GM19467 (cell line): ENCODE measurements around the gene RCAN2.

Source experiments
- ATAC-seq: cut with Tn5 transposase; IDR thresholded peaks from one replicate; pipeline ENCODE4 v1.9.1; 2021; ENCODE audit warnings: mild to moderate bottlenecking, moderate library complexity; ENCODE audit not compliant: unreplicated experiment

Gene RCAN2

DNA sequence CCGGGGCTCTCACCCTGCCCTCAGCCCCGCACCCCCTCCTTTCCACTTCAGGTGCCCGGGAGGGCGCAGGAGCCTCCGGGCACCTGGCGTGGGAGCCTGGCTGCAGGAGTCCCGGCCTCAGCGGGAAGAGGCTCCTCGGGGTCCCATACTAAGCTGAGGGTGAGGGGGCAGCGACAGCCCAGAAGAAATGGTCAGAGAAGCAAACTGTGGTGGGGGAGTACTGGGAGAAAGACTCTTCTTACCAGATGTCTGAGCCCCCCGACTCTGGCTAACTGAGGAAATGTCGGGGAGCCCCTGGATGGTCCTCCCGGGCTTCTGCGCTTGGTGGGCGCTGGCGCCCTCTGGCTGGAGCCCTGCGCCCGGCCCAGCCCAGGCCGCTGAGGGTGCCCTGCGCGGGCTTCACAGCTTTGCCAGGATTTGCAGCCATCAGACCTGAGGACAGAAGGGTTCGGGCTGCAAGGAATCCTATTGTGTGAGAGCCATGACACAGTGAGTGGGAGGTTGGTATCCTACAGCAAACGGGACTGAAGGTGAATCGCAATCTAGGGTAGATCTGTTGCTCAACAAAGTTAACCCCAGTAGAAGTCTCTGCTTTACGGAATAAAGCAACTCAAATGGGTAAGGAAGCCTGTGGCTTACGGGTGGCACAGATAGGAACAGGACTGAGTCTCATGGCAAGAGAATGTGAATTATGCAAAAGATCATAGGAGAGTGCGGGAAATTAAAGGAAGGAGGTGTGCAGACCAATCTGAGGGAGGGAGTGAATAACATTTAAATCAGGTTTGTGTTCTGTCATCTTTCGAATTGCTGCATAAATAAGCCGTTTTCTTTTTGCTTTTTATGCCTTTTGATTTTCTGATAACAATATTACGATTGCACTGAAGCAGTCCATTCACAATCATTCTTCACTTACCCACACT is 639 bp upstream of the RCAN2 start:
- peak; percentile 39 for ATAC-seq

DNA sequence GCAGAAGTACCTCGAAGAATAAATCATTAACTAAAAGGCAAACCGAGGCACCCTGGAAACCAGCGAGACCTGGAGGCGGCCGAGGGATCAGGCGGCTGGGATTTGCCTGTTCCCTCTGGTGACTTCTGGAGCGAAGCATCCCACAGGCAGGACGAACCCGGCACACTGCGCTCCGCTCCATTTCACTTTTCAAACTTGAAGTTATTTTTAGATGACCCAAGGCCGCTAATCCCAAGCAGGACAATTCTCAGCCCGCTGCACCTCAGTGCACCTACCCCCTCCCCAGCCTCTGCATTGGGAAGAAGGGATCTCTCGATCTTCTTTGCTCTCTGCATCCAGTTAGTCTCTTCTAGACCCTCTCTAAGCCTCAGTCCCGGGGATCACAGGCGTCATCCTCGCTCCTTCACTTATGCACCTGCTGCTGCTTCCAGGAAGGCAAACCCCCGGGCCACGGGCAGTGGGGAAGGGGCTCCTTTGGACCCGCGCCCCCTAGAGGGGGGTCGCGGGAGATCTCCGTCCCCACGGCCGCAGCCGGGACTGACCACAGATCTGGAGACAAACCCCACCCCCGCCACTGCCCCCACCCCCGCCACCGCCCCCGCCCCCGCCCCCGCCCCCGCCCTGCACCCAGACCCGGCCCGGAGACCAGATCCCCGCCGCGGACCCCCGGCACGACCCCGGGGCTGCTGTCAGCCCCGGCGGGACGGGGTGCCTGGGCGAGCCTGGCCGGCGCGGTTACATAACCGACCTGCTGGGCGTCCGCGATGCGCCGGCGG is 636 bp downstream of the RCAN2 start:
- no peak for ATAC-seq

GRCh38 chr6:46486181-46486580 is 5.1 kb downstream of the RCAN2 start:
- ATAC-seq = no peak

GRCh38 chr6:46484081-46484820 is 7.0 kb downstream of the RCAN2 start:
- no peak for ATAC-seq

DNA sequence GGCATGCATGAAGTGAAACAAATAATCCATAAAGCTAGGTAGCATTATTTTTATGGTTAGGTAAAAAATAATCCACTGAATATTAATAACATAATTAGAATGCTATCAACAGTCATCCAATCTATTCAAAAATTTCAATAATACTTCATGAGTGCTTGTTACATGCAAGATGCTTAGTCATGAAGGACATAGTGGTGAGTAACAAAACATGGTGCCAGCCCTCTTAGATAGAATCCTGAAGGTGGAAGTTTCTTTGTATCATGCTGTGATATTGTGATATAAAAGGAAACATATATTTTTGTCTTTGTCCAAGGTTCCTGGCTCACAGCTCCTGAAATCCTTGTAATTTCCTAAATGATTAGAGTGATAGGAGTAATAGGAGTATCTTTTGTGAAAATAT is 14.9 kb downstream of the RCAN2 start:
- ATAC-seq = no peak

GRCh38 chr6:46473881-46474280 is 17.4 kb downstream of the RCAN2 start:
- ATAC-seq = no peak

DNA sequence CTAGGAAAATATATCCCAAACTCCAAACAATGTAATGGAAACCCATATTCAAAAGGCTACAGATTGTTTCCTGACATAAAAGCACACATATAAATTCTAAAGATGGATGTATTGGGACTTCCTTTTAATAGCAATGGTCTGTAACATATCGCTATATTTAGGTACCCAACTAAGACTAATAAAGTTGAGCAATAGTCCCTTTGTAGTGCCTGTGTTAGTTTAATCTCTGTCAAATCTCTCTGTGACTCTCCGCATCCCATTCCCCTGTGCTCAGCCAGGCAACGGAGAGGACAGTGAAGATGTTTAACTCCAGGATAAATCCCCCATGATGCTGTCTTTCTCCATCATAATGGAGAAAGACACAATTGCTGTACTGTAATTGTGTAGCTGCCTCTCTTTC is 19.0 kb downstream of the RCAN2 start:
- ATAC-seq = no peak

DNA sequence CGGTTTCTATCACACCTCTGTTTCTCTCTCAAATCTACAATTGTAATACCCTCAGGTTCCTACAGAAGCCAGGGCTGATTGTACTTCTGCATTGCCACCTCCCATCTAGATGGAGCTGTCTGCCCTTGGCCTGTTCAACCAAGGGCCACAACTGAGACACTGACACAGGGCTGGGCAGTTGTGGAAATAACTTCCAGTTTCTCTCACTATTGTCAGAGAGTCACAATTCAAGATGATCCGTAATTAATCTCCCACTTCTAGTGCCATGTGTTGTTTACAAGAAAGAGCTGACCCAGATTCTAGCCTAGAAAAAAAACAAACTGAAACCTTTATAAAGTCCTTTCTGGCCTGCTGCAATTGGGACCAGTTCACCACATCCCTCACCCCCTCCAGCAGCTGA is 22.2 kb downstream of the RCAN2 start:
- ATAC-seq = no peak

GRCh38 chr6:46468403-46469010 is 22.7 kb downstream of the RCAN2 start:
- ATAC-seq = no peak

DNA sequence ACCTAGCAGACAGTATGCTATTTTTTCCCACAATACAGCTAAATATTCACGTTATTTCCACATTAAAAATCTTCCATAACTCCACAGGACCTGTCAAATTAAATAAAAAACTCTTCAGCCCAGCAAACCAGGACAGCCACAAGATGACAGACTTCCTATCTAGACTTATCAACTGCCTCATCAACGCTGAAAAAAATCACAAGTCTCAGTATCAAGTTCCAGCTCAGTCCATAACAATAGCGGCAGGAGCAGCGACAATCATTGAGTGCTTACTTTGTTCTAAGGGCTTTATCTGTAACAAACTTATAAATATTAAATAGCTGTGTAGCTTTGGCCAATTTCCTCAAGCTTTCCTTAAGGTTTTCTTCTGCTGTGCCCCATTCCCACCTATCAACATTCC is 24.7 kb downstream of the RCAN2 start:
- no peak for ATAC-seq

DNA sequence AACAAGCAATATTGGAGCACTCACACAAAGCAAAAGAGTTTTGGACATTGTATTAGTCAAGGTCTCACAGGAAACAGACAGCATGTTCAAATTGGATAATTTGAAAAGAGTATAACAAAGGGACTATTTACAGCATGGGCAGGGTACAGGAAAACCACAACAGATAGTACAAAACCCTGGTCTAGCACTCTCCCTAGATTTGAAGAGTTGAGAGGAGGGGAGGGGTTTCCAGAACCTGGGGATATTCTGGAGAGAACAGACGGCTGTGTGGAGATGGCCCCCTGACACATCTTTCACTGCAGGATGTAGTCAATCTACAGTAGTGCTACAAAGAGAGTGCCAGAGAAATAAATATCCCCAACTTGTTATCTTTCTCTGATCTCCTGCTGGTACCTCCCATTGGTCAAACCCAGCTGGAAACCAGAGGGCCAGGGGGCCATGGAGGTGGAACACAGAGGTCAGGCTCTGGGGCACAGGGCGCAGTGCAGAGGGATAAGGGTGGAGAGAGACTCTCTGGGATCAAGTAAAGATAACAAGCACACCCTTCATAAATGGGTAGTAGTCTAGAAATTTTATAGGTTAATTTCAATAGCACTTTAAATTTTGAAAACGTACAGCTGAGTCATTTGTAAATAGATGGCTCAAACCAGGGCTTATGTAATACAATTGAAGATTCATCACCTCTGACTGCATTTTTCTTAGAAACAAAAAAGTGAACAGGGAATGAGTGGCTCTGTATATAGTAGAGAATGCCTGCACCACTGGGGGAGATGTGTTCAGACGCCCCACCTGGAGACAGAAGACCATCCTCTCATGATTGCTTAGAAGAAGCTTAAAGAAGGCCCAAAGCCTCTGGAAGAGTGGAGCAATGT is 25.7 kb downstream of the RCAN2 start:
- no peak for ATAC-seq

GRCh38 chr6:46456297-46456696 is 35.0 kb downstream of the RCAN2 start:
- no peak for ATAC-seq

- no peak for ATAC-seq
Measured at GRCh38 chr6:46454691-46455090, 36.6 kb downstream of the RCAN2 start.

DNA sequence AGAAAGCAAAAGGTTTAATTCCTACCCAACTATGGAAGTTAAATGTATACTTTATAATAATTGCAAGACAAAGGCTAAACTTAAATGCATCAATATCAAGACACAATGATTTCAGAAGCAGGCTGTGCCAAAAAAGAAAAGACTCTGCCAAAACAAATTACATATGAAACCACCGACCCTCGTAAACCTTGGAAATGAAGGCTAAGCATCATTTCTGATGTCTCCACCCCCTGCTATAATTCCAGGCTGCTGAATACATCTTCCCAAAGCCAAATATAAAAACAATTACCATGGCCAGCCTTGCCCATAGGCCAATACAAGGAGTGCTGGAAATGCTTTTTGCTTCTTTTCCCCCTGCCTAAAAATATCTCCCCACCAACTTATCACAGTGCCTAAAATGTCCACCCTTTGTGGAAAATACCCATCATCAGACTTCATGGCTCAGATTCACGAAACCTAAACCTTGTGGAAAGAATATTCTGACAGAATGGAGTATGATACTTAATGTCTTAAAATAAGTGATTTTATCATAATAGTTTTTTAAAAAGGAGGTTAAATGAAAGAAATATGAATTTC is 37.4 kb downstream of the RCAN2 start:
- ATAC-seq = no peak

GRCh38 chr6:46453216-46453615 is 38.0 kb downstream of the RCAN2 start:
- ATAC-seq = no peak

- ATAC-seq = no peak
Measured at GRCh38 chr6:46452312-46452917, 38.8 kb downstream of the RCAN2 start.

DNA sequence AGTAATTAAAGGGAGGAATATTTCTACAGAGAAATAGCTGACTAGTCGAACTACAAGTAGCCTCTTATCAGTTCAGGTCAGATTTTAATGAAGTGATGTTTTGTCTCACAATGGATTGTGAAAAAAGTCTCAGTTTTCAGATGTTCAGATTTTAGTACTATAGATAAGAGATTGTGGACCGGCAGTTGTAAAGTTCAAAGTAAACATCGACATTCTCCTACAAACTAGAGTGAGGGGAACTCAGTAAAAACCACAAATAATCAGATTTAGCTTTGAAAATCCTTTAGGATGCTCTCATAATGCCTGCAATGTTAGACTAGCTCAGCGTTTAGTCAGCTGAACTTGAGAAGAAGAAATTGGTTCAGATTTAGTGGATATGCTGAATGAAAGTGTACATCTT is 39.9 kb downstream of the RCAN2 start:
- no peak for ATAC-seq

DNA sequence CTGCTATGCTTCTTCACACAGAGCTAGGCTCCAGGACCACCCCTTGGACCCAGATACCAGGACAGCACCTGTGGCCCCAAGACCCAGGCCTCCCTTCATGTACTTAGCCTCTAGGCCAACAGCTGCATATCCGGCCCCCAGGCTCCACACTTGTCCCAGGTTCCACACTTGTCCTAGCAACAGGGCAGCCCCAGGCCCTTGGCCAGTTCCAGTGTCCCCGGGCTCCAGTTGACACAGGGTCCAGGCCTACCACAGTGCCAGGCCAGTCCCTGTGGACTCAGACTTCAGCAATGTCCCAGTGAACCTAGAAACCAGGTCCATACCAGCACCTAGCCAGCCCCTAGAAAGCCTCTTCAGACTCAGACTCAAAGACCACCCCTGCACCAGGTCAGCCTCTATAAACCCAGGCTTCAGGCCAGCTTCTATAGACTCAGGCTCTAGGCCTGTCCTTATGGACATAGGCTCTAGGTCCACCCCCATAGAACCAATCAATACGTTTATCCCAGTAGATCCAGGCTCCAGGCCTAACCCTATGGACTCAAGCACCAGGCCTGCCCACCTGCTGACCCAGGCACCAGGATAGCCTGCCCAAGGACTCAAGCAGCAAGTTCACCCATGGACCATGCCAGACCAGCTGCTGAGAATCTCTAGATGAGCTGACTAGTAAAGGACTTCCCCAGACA is 46.3 kb downstream of the RCAN2 start:
- no peak for ATAC-seq

- ATAC-seq = no peak
Measured at GRCh38 chr6:46443623-46444022, 47.6 kb downstream of the RCAN2 start.
